HTR-8/SVneo (cell line): ENCODE results near the gene RBM20.
A peak's percentile ranks its signal among the peaks of the same experiment; 100 is the strongest.
"Not testable (repeated sequence)": the region's sequence is repeated elsewhere in the genome, so short reads cannot be mapped to it uniquely, and the experiment has no call there.

Source experiments
- DNase-seq: peaks from one replicate; pipeline ENCODE4 v3.0.0; 2011; ENCODE audit warnings: low spot score, mixed read lengths; ENCODE audit not compliant: insufficient read length
- FAIRE-seq: peaks from 2 replicates; lab custom pipeline; 2011; peaks lifted over from hg19 to GRCh38; lab: Jason Lieb, UNC

The RBM20 gene

DNA sequence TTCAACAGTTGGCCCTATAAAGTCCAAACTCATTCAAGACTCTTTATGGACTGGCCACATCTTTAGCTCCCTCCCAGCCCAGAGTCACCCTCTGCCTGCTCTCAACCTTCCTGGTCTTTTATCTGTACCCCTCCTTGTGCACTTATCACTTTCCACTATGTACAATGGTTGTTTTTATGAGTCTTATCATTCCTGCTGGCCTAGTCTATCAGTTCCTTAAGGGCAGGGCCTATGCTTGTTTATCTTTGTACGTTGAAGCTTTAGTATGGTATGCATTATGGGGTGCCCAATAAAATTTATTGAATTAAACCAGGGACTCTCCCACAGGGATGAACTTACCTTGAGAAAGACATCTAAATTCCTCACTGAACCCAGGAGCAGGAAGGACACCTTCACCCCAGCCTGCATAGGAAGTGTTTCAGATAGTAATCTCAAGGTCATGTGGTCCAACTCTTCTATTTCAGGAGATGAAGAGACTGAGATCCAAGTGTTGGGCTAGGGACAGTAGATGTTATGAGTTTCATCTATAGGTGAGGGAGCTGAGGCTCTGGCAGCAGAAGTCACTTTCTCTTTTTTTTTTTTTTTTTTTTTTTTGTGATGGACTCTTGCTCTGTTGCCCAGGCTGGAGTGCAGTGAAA lies 214.3 kb downstream of the RBM20 start:
- FAIRE-seq: no peak

DNA sequence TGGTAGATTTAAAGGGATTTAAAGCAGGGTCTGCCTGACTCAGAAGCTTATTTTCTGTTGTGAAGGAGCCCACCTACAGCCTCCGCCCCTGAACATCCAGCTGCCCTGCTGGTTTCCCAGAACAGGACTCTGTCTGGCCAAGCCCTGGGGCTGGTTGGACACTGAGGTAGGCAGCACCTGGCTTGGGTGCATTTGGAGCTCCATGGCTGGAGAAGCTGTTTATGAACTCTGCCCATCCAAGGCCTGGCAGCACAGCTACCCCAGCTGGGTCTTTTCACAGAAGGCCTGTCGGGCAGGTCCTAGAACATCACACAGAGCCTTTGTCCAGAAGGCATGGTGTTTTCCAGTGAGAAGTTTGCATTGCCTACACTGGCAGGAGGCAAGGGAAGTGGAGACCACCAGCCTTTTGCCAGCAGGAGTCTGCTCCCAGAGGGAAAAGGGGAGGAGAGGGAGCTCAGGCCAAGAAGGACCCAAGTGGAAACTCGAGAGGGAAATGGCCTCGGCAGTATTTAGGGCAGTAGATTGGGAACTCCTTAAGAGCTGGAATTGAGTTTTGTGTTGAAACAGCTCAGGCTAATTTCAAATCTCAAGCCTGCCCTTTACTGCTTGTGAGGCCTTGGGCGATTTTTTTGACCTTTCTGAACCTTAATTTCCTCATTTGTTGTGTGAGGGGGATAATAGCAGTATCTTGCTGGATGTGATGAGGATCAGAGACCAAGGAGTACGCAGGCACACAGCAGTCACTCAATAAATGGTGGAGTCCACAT lies 215.3 kb downstream of the RBM20 start:
- FAIRE-seq: no peak

More for the DNA sequence above, 214.3 kb downstream of the RBM20 start:
- no peak for DNase-seq

DNA sequence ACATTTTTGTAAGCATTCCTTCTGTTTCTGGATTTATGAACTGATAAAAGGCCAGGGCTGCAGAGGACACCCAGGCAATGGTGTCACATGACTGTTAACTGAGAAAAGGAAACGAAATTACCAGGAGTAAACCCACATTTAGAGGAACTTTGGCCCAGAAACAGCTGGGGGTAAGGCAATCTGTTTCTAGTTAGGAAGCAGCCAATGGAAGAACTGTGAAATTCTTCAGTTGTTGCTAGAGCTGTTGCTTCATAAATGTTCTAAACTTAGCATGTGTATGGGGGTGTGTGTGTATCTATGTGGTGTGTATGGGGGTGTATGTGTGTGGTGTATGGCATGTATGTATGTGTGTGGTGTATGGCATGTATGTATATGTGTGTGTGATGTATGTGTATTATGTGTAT lies 215.8 kb downstream of the RBM20 start:
- DNase-seq: no peak
- no peak for FAIRE-seq

More for the DNA sequence above, 215.3 kb downstream of the RBM20 start:
- DNase-seq: no peak

DNA sequence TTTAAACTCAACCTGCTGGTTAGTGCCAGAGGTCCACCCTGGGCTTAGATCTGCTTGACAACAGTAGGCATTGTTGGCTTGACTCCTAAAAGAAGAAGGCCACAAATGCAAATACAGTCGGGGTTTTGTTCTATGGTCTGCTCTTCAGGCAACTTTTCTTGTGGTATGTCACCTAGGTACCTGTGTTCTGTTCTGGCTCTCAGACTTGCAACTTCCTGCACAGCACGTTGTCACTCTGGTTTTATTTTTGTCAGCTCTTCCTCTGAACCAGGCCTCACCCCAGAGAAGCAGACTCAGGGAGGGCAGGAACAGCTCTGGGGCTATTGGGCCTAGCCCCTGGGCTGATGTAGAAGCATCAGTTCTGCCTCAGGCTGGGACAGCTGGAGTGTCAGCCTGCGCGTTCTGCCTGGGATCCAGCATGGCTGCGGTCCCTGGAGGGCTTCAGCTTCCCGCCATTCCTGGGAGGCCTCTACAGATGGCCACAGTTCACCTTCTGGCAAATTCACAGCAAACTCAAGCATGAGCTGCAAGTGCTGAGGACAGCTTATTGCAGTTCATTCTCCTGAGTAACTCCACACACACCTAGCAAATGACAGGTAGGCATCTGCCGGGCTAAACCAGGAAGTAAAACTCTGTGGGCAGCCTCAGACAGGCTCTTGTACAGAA lies 216.6 kb downstream of the RBM20 start:
- FAIRE-seq (no peak), DNase-seq (no peak)

DNA sequence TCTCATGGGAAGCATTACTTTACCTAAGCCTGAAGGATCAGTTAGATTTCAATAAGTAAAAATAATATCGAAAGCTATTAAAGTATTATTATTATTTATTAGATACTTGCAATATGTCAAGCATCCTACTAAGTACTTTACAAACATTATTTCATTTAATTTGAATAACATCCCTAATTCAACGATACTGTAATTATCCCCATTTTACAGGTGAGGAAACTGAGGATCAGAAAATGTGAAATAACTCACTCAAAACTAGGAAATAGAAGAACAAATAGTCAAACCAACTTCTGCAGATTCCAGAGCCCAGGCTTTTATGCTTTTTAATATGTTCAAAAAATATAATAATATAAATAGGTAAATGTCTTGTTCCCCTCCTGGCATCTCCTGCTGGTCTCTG lies 217.3 kb downstream of the RBM20 start:
- DNase-seq (no peak), FAIRE-seq (no peak)

DNA sequence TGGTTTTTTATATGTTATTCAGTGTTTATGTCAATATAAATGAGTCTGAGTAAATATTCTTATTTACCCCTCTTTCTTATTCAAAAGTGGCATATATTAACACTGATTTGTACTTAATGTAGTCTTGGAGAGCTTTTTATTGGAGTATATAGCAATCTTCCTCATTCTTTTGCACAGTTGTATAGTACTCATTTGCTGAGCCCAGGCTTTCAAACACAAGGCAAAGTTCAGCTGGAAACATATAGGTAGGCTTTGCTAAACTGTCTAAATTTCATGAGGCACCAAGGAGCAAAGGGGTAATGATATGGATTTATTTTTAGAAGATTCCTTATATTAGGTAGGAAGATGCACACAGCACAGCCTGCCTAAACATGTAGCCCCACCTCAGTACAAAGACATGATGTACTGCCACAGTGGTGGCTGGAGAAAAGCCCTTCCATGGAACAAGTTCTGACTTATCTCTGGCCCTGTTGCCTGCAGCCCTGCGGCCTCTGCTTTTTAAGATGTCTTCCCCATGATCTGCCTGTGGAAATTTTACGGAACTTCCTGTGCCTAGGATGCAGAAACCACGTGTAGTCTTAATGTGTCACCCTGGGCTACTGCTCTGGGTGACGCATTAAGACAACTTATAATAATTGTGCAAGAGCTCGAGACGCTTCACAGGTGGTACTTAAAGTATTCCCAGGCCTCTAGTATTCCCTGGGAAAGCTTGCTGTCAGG lies 218.0 kb downstream of the RBM20 start:
- DNase-seq: no peak
- FAIRE-seq: no peak

DNA sequence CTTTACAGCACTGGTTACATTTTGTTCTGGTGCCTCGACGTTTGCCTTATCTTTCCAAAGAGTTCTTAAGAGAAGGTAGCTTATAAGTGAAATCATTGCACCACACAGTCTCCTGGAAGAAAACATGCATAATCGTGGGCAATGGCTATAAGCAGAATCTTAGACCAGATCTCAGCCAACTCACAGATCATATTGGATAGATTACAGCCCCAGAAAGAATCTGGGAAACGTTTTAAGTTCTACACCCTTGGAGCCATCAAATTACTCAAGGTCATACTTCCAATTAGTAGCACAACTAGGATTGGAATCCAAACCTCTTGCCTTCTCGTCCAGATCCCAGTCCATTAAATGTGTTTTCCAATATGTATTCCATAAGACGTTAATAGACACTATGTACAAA lies 218.8 kb downstream of the RBM20 start:
- no peak for DNase-seq
- no peak for FAIRE-seq

DNA sequence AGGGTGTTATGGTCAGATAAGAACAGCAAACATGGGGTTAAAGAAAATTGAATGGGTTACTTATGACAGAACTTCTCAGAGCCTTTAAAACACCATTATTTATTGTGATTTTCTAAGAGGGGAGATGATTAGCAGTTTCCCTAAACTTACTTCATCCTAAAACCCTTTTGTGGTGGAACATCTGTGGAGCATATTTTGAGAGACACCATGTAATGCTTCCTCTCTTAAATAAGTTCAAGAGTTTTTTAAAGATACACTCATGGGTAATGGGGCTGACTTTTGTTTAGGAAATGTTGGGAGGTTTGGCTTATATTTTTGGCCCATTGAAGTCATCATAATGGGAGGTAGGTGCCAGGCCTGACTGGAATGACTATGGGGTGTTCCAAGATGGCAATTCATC lies 219.2 kb downstream of the RBM20 start:
- DNase-seq (no peak), FAIRE-seq (no peak)

DNA sequence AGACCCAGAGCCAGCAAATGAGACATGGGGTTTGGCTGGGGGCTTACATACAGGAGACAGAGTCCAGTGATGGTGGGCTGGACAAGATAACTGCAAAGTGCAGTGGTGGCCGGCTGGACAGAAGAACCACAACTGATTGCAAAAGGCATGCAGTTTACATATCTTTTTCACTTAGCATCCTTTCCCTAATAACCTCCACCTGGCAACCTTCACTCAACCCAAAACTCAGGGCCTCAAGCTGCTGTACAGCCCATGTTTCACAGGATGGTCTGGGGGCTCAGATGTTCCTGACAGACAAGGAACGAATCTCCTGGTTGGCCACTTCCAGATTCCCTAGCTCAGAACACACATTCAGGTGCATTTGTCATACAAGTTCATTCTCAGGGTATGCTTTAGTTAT lies 219.8 kb downstream of the RBM20 start:
- no peak for DNase-seq
- FAIRE-seq: no peak

DNA sequence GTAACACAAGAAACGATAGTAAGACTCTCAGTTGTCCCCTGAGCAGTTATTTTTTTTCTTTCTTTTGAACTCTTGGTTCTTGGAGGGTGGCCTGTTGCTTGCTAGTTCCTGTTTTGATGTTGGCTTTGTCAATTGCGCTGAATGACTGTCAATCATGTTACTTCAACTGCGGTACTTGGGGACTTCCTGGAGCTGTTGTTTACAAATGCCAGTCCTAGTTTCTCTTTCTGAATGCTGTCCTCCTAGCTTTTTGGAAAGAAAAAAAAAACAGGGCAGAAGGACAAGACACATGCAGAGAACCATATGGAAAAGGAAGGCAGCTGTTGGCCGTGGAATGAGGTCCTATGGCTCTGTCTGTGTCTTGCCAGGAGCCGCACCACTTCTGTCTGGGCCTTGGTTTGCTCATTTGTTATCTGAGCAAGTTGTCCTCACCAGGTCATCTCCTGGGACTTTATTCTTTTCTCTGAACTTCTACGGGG lies 220.6 kb downstream of the RBM20 start:
- DNase-seq: no peak
- no peak for FAIRE-seq

DNA sequence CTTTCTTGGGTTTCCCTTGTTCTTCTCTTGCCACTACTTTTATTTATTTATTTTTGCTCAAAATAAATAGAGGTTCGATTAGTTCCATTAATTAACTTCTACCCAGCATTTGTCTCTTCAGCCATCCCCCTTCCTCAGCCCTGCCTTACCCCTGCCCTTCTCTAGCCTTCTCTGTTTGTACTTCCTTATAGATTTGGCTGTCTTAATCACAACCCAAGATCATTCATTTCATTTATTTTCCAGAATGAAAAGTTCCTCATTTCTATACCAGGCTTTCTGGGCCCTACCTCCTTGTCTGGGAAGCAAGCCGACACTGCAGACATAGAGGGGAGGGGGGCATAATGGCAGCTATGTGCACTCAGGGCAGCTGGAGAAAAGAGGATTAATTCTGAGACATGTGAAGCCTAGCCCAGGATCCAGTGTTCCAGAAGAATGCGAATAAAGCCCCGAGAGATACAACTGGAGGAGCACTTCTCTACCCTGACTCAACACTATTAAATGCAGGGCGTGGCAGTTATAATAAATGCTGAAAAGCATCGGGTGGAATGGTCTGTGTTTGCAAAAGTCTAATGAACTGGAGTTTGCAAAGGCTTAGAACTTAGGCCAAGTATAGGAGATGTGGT lies 221.2 kb downstream of the RBM20 start:
- FAIRE-seq: no peak

DNA sequence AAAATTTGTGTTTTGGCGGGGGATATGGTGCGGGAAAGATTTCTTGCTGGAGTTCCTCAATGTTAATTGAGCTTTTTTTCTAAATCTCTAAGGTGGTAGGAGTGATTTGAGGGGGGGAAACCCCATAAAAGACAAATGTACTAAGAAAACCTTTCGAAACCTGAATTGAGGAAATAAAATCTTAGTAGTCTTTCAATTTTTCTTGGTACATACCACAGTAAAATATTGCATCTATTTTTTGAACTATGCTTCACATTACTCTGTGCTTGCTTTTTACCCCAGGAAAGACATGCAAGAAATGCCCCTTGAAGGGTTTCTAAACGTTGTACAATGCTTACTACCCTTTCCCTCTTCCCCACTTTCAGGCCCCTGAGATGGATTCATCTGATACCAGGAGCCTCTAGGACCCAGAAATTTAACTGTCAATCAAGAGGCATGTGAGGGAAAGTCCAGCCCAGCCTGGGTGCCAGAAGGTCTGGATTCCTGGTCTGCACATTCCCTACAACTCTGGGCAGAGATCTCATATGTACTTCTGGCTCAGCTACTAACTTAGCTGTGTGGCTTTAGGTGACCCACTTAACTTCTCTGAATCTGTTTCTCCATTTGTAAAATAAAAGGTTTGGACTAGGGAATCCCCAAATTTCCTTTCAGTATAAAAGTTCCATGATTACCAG lies 221.8 kb downstream of the RBM20 start:
- no peak for DNase-seq
- no peak for FAIRE-seq

More for the DNA sequence above, 221.2 kb downstream of the RBM20 start:
- DNase-seq: peak; percentile 20

DNA sequence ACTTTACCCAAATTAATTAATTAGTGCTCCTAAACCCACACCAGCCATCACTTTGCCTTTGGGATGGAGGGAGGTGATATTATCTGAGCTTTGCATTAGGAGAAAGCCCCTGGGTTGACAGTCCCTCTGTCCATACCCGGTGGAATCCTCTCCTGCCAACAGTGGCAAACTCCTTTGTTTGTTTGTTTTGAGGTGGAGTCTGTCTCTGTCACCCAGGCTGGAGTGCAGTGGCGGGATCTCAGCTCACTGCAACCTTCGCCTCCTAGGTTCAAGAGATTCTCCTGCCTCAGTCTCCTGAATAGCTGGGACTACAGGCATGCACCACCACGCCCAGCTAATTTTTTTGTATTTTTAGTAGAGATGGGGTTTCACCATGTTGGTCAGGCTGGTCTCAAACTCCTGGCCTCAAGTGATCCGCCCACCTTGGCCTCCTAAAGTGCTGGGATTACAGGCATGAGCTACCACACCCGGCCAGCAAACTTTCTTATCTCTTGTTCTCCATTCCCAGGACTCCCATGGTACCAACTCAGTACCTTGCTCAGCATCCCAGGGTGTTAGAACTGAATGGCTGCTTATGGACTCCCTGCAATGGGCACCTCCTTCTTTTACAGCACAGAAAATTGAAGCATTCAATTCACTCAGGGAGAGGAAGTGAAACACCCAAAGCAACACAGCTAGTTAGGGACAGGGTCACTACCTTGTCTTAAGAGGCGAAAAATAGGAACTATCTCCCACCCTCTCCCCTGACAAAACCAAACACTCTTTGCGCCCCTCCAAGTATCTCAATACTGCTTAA lies 223.1 kb downstream of the RBM20 start:
- not testable (repeated sequence) for FAIRE-seq

DNA sequence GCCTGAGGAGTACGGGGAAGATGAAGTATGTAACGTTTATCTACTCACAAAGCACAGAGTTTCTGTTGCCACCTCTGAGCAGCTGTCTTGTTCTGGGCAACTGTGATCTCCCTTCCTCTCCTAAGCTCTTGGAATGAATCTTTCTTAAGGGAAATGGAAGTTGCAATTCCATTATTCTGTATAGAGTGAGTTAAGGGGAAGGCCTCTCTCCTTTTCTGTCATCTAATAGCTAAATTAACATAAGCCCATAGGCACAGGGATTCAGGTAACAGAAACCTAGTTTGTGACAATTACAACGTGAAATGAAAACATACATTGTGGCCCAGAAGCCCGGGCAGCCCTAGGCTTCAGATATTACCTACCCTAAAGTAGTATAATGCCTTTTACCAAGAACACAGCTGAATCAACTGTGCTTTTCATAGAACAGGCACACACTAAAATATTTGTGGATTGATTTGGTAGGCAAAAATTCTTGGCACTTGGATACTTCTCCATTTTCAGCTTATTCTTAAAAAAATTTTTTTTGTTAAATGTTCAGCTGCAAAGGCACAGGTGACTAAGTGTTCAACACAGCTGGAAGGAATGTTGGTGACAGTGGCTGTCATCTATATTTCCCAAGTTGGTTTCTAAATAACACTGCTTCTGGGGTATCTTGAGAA lies 223.8 kb downstream of the RBM20 start:
- FAIRE-seq: no peak
- DNase-seq: no peak

More for the DNA sequence above, 223.1 kb downstream of the RBM20 start:
- not testable (repeated sequence) for DNase-seq

DNA sequence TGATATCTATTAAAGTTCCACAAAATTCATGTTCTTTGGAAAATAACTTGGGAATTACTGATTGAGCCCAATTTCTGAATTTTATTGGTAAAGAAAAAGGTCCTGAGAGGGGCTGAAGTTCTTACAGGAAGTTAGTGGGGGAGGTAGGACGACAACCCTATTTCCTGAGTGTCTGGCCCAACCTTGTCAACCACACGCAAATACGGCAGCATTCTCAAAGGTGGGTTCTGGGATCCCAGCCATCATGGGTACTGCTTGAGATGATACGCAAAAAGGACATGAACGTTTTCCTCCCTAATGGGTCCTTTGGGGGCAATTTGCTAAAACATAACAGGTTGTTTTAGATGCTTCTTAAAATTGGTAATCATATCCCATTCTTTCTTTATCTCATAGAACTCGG lies 224.8 kb downstream of the RBM20 start:
- FAIRE-seq: no peak

DNA sequence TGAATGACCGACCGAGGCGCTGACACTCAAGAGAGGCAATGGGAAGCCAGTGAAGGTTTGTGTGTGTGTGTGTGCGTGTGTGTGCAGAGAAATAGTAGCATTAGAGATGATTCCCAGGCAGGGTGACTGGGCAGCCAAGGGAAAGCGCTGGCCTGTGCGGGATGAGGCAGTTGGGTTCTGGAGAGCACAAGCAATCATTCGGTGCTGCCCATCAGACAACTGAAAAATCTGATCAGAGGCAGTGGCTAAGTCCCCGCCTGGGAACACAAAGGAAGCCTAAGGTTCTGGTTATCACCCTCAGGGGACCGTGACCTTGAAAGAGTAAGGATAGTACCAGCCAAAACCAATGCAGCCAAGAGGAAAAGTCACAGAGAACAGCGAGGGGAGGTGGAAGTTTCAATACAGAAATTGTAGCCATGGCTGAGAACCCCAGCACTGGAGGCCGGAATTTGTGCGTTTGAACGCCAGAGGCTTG lies 226.7 kb downstream of the RBM20 start:
- no peak for DNase-seq
- FAIRE-seq: no peak

More for the DNA sequence above, 224.8 kb downstream of the RBM20 start:
- no peak for DNase-seq

DNA sequence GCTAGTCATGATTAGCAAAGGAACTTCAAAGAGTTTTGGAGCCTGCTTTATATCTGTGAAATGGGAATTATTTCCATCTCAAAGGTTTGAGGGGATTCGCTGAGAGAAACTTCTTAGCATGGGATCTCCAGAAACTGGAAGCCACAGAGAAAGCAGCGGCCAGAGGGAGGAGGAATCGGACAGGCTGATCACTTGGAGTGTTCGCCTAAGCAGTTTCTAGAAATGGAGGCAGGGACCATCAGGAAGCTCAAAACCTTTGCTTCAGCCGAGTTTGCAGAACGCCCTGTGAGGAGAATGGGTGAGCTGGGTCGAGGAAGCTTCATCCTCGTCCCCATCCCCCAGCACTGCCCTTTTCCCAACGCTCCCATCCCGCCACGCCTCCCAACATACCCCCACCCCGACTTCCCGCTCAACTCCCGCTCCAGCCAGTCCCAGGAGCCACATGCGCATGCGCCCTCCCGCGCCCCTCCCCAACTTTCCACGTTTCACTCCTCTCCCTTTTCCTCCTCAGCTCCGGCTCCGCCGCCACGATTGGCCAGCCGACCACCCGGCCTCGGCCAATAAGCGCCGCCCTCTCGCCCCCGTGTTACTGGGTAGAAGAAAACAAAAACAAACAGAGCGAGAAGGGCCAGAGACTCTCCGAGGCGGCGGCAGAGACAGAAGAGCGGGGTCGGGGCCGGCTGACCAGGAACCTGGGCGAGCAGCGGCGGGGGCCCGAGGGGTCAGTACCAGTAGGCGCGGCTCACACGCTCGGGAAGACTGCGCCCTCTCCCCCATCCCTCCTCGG lies 227.4 kb downstream of the RBM20 start, which contains the start of gene PDCD4:
PDCD4 (plus strand) TSS at position 631 of the 787 bp plus-strand sequence. CDS start 4,100 bp downstream, outside the sequence.
- DNase-seq (peak; percentile 88), FAIRE-seq (no peak)
